H1 (cell line): ENCODE measurements around the gene PFKP. TPM values are rescaled to one million over a fixed set of nuclear protein-coding genes. Genes with fewer than 3 reads are reported as not detected.

ENCODE experiments used
- CTCF ChIA-PET: fragments of 300-600 bp; sonication (Branson Sonifier 250); formaldehyde crosslinking; loops from one replicate; lab custom pipeline; 2021; ENCODE audit not compliant: partially characterized antibody; lab: Charles Lee
- POLR2A ChIA-PET: fragments of 300-600 bp; sonication (Branson Sonifier 250); formaldehyde crosslinking; loops from one replicate; lab custom pipeline; 2021; ENCODE audit warnings: inconsistent platforms; ENCODE audit not compliant: partially characterized antibody; lab: Charles Lee
- DNase-seq, 2 experiments: peaks; one replicate each; pipeline versions ENCODE4 v3.0.0 to v3.0.0-alpha.2; 2010 to 2022; ENCODE audit warnings: low spot score in 2 of 2, low read depth in 1 of 2, mixed read lengths in 1 of 2
- FAIRE-seq: peaks from 2 replicates; lab custom pipeline; 2011; peaks lifted over from hg19 to GRCh38; lab: Jason Lieb, UNC
- H2AFZ ChIP-seq: 2 replicates; pipeline ENCODE4 v1.8.1; 2012; ENCODE audit warnings: low read length, inconsistent platforms
- H2AK5ac ChIP-seq: 2 replicates; pipeline ENCODE4 v1.6.1; 2013; ENCODE audit warnings: low read depth, low read length
- H2BK120ac ChIP-seq: replicated peaks from 2 replicates; pipeline ENCODE3; 2013; ENCODE audit warnings: low read depth, low read length, inconsistent platforms
- H2BK12ac ChIP-seq: 2 replicates; pipeline ENCODE4 v1.6.1; 2013; ENCODE audit warnings: low read depth, low read length
- H2BK15ac ChIP-seq: 2 replicates; pipeline ENCODE4 v1.6.1; 2013; ENCODE audit warnings: low read length
- H2BK20ac ChIP-seq: 2 replicates; pipeline ENCODE4 v1.6.1; 2013; ENCODE audit warnings: low read length
- H2BK5ac ChIP-seq: 2 replicates; pipeline ENCODE4 v1.6.1; 2013; ENCODE audit warnings: low read depth, low read length
- H3K14ac ChIP-seq: 2 replicates; pipeline ENCODE4 v1.6.1; 2013; ENCODE audit warnings: inconsistent platforms; ENCODE audit not compliant: insufficient read length
- H3K18ac ChIP-seq: 2 replicates; pipeline ENCODE4 v1.6.1; 2013; ENCODE audit warnings: low read length; ENCODE audit errors: extremely low read depth
- H3K23ac ChIP-seq: 2 replicates; pipeline ENCODE4 v1.6.1; 2013; ENCODE audit warnings: inconsistent platforms; ENCODE audit not compliant: insufficient read length
- H3K23me2 ChIP-seq: 2 replicates; pipeline ENCODE4 v1.6.1; 2013; ENCODE audit warnings: low read depth, low read length
- H3K27ac ChIP-seq: 2 replicates; pipeline ENCODE4 v1.6.1; 2011; ENCODE audit warnings: low read depth, low read length, inconsistent platforms
- H3K27me3 ChIP-seq, 4 experiments: replicated peaks in 1 of 4; 1 replicate in 1 of 4; 2 replicates in 3 of 4; pipeline versions ENCODE4 v1.6.1 to v1.8.1; 2011 to 2013; ENCODE audit warnings: low read length in 3 of 4, mild to moderate bottlenecking in 3 of 4, inconsistent platforms in 2 of 4, mixed read lengths in 2 of 4, moderate library complexity in 1 of 4; ENCODE audit not compliant: control insufficient read depth in 3 of 4, insufficient read depth in 3 of 4; ENCODE audit errors: extremely low read depth in 1 of 4
- H3K36me3 ChIP-seq, 4 experiments: 2 replicates each; pipeline versions ENCODE4 v1.6.1 to v1.8.1; 2011 to 2013; ENCODE audit warnings: mild to moderate bottlenecking in 4 of 4, low read length in 3 of 4, moderate library complexity in 2 of 4, control low read depth in 1 of 4, inconsistent platforms in 1 of 4; ENCODE audit not compliant: insufficient read depth in 4 of 4, control insufficient read depth in 2 of 4
- H3K4ac ChIP-seq: replicated peaks from 2 replicates; pipeline ENCODE3; 2013; ENCODE audit warnings: low read length, low read depth, mixed read lengths, inconsistent platforms; ENCODE audit not compliant: insufficient read length
- H3K4me1 ChIP-seq, 4 experiments: replicated peaks in 1 of 4; 1 replicate in 1 of 4; 2 replicates in 3 of 4; pipeline versions ENCODE4 v1.6.1 to v1.8.1; 2011 to 2013; ENCODE audit warnings: low read length in 3 of 4, inconsistent platforms in 2 of 4, mixed read lengths in 1 of 4; ENCODE audit not compliant: insufficient read depth in 4 of 4, control insufficient read depth in 3 of 4
- H3K4me2 ChIP-seq, 2 experiments: 2 replicates each; pipeline versions ENCODE4 v1.6.1 to v1.8.1; 2011 to 2013; ENCODE audit warnings: low read depth in 2 of 2, low read length in 2 of 2, control low read depth in 1 of 2, inconsistent platforms in 1 of 2, mild to moderate bottlenecking in 1 of 2; ENCODE audit not compliant: insufficient read depth in 1 of 2
- H3K4me3 ChIP-seq, 4 experiments: fragments of 200-600, 300-600 bp in 1 of 4; sonication (generic), shearing (Covaris generic), sonication (Bioruptor Twin) in 1 of 4; 2 replicates each; pipeline versions ENCODE4 v1.5.1 to v1.8.1; 2011 to 2016; ENCODE audit warnings: low read length in 4 of 4, low read depth in 3 of 4, control low read depth in 2 of 4, inconsistent platforms in 2 of 4, mild to moderate bottlenecking in 2 of 4, mixed read lengths in 1 of 4, moderate library complexity in 1 of 4; ENCODE audit not compliant: insufficient read depth in 2 of 4; ENCODE audit errors: extremely low read depth in 1 of 4
- H3K56ac ChIP-seq: replicated peaks from 2 replicates; pipeline ENCODE3; 2013; ENCODE audit warnings: low read depth, mild to moderate bottlenecking, mixed read lengths, low read length, inconsistent platforms; ENCODE audit not compliant: insufficient read length
- H3K79me1 ChIP-seq: 2 replicates; pipeline ENCODE4 v1.6.1; 2013; ENCODE audit warnings: low read depth, low read length, control low read depth
- H3K79me2 ChIP-seq, 2 experiments: 2 replicates each; pipeline versions ENCODE4 v1.6.1 to v1.8.1; 2012 to 2013; ENCODE audit warnings: low read length in 2 of 2, mild to moderate bottlenecking in 2 of 2, inconsistent platforms in 1 of 2; ENCODE audit not compliant: insufficient read depth in 2 of 2, control insufficient read depth in 1 of 2
- H3K9ac ChIP-seq, 4 experiments: replicated peaks in 1 of 4; 1 replicate in 1 of 4; 2 replicates in 3 of 4; pipeline versions ENCODE4 v1.6.1 to v1.8.1; 2011 to 2013; ENCODE audit warnings: low read depth in 3 of 4, low read length in 3 of 4, control low read depth in 2 of 4, mild to moderate bottlenecking in 2 of 4, moderate library complexity in 2 of 4, inconsistent platforms in 1 of 4; ENCODE audit errors: extremely low read depth in 1 of 4
- H3K9me3 ChIP-seq, 2 experiments: 2 replicates each; pipeline versions ENCODE4 v1.6.1 to v1.8.1; 2012 to 2013; ENCODE audit warnings: mild to moderate bottlenecking in 2 of 2, moderate library complexity in 2 of 2, control low read depth in 1 of 2, inconsistent platforms in 1 of 2, low read depth in 1 of 2, low read length in 1 of 2, mixed read lengths in 1 of 2; ENCODE audit not compliant: insufficient read depth in 2 of 2
- H4K20me1 ChIP-seq, 2 experiments: replicated peaks in 1 of 2; 2 replicates each; pipeline versions ENCODE3 to v1.8.1; 2011 to 2013; ENCODE audit warnings: inconsistent platforms in 2 of 2, low read length in 2 of 2, mild to moderate bottlenecking in 1 of 2; ENCODE audit not compliant: insufficient read depth in 2 of 2, control insufficient read depth in 1 of 2
- H4K5ac ChIP-seq: 2 replicates; pipeline ENCODE4 v1.6.1; 2013; ENCODE audit warnings: low read length, low read depth, mixed read lengths, inconsistent platforms; ENCODE audit not compliant: insufficient read length
- H4K8ac ChIP-seq: 2 replicates; pipeline ENCODE4 v1.8.0; 2013; ENCODE audit warnings: mild to moderate bottlenecking, moderate library complexity, low read length, inconsistent platforms; ENCODE audit not compliant: insufficient read depth; ENCODE audit errors: extremely low read depth
- H4K91ac ChIP-seq: replicated peaks from 2 replicates; pipeline ENCODE3; 2013; ENCODE audit warnings: low read length, mixed read lengths, inconsistent platforms; ENCODE audit not compliant: insufficient read length
- ASH2L ChIP-seq: fragments of 200-600, 300-600 bp; sonication (generic); IDR thresholded peaks from one replicate; pipeline ENCODE4 v1.7.1; 2017; ENCODE audit warnings: low read length
- CREB1 ChIP-seq: IDR thresholded peaks from 2 replicates; pipeline ENCODE4 v1.6.1; 2012; ENCODE audit warnings: inconsistent platforms
- POLR2AphosphoS5 ChIP-seq: IDR thresholded peaks from 2 replicates; pipeline ENCODE4 v1.6.1; 2011; ENCODE audit warnings: low read depth, low read length
- WGBS, 2 experiments: shearing (Covaris generic) in 1 of 2; methylation state at CpG; one replicate each; pipeline versions ENCODE4 v1.1.6 to v1.1.7; 2013 to 2015; ENCODE audit warnings: low lambda C conversion rate in 2 of 2, mixed read lengths in 2 of 2, inconsistent platforms in 1 of 2, low coverage in 1 of 2, missing lambda C conversion rate in 1 of 2; ENCODE audit not compliant: insufficient replicate concordance in 2 of 2, insufficient coverage in 1 of 2, insufficient read length in 1 of 2; ENCODE audit errors: extremely low coverage in 1 of 2, missing lambda C conversion rate in 1 of 2; 5-methylcytosine and 5-hydroxymethylcytosine counted together
- polyA plus RNA-seq, 7 experiments: library from polyadenylated mRNA; depleted of rRNA in 3 of 7; stranded (reverse) in 5 of 7; unstranded in 2 of 7; fragments of >200 nt in 5 of 7; fragments of 200-250 nt in 2 of 7; gene quantifications; 1 replicate in 5 of 7; 2 replicates in 1 of 7; 4 replicates in 1 of 7; pipeline versions ENCODE4 v1.2.1 to v1.2.3, GENCODE V29; 2011 to 2013; ENCODE audit warnings: missing spikeins in 2 of 7, mixed read lengths in 2 of 7
- total RNA-seq: library from RNA; stranded (reverse); fragmentation: NEBNext Ultra II Directional; extraction: Animal tissue kit (Norgen Biotek cat#: 25700); gene quantifications from 2 replicates; pipeline ENCODE4 v1.2.1, GENCODE V29; 2021
- TF ChIP-seq, protein P1 (sequence below): IDR thresholded peaks from 2 replicates; pipeline ENCODE4 v1.6.1; 2011; ENCODE audit warnings: low read depth, mild to moderate bottlenecking, low read length; ENCODE audit not compliant: insufficient read depth

The PFKP gene
- total and polyA plus RNA-seq, 2 of the 8 experiments (the other 6 are each of a cell fraction or from before 2014, with no cell fraction given) = 51.2 to 128 TPM

DNA sequence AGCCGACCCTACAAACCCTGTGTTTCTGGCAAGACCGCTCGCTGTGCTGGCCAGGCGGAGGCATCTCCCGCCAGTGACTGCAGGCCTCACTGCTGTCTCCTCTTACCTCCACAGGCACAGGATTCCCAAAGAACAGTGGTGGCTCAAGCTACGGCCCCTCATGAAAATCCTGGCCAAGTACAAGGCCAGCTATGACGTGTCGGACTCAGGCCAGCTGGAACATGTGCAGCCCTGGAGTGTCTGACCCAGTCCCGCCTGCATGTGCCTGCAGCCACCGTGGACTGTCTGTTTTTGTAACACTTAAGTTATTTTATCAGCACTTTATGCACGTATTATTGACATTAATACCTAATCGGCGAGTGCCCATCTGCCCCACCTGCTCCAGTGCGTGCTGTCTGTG lies 69.0 kb downstream of the PFKP start:
- DNase-seq (no peak), FAIRE-seq (no peak)
- Histone ChIP-seq H4K20me1 (peaks cover 2 to 5% of the 10 kb centered on the region in 2 experiments), H2BK5ac (no peak overlapping the region), H4K8ac (no peak overlapping the region), H4K91ac (no peak overlapping the region), H3K27me3 (no peaks in the 10 kb centered on the region), H2BK120ac (no peak overlapping the region), H2BK15ac (no peak overlapping the region), H3K14ac (no peak overlapping the region), H3K23ac (no peak overlapping the region), H3K56ac (no peak overlapping the region), H3K9me3 (no peaks in the 10 kb centered on the region), H2AFZ (no peak overlapping the region), H3K9ac (no peak overlapping the region), H3K4ac (no peak overlapping the region), H3K4me1 (no peaks in the 10 kb centered on the region), H2BK20ac (no peak overlapping the region), H3K79me1 (no peaks in the 10 kb centered on the region), H3K4me2 (no peak overlapping the region), H2BK12ac (no peak overlapping the region), H3K18ac (no peak overlapping the region), H3K4me3 (no peak overlapping the region), H3K36me3 (peaks cover 20 to 87% (median 63%) of the 10 kb centered on the region in 4 experiments), H3K23me2 (no peaks in the 10 kb centered on the region), H2AK5ac (no peak overlapping the region), H3K79me2 (no peaks in the 10 kb centered on the region), H4K5ac (no peak overlapping the region), H3K27ac (no peak overlapping the region)
- WGBS, 2 experiments = 91% methylated on average over 14 of the region's 14 CpGs; no CpG with 5 or more reads in 1 of the 2 experiments
- ChIA-PET POLR2A (interaction anchor here (1.3 to 1.9 kb wide), 3 partner anchors 10 to 27 kb away, joined by 3 to 7 read pairs (median 3); no protein-coding TSS in a partner anchor), CTCF (interaction anchor here (0.6 to 7.5 kb wide), 3 partner anchors 16 to 164 kb away, joined by 3 to 47 read pairs (median 7); no protein-coding TSS in a partner anchor)
- no peak for TF ChIP-seq POLR2AphosphoS5
- no peak for TF ChIP-seq ASH2L
- TF ChIP-seq, protein P1, sequence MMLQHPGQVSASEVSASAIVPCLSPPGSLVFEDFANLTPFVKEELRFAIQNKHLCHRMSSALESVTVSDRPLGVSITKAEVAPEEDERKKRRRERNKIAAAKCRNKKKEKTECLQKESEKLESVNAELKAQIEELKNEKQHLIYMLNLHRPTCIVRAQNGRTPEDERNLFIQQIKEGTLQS = no peak
- no peak for TF ChIP-seq CREB1
